GM12878 (cell line): Measurements from ENCODE around the gene PPP1R12B. TPM values are rescaled to one million over a fixed set of nuclear protein-coding genes. Genes with fewer than 3 reads are reported as not detected.
A peak's percentile ranks its signal among the peaks of the same experiment; 100 is the strongest.

ENCODE experiments used
- BCL11A ChIP-seq: IDR thresholded peaks from 2 replicates; pipeline ENCODE4 v1.6.1; 2011; ENCODE audit warnings: low read depth, low read length
- BCLAF1 ChIP-seq: fragments of 450-650 bp; IDR thresholded peaks from 2 replicates; pipeline ENCODE4 v1.6.1; 2017; ENCODE audit warnings: antibody characterized with exemption, mild to moderate bottlenecking, moderate library complexity
- CEBPB ChIP-seq, 2 experiments: fragments of 150-350 bp in 1 of 2; IDR thresholded peaks; 2 replicates each; pipeline ENCODE4 v1.6.1; 2012 to 2014; ENCODE audit warnings: low read depth in 2 of 2, low read length in 2 of 2, borderline replicate concordance in 1 of 2, inconsistent platforms in 1 of 2
- ETV6 ChIP-seq, 2 experiments: fragments of 450-650 bp in 1 of 2; IDR thresholded peaks in 1 of 2; conservative IDR thresholded peaks in 1 of 2; 2 replicates each; pipeline ENCODE4 v1.6.1; 2014; ENCODE audit warnings: antibody characterized with exemption in 1 of 2, borderline replicate concordance in 1 of 2, low read depth in 1 of 2, mild to moderate bottlenecking in 1 of 2, moderate library complexity in 1 of 2
- IKZF2 ChIP-seq, 2 experiments: fragments of 450-650 bp; IDR thresholded peaks; 2 replicates each; pipeline ENCODE4 v1.6.1; 2017; ENCODE audit warnings: mild to moderate bottlenecking in 2 of 2, moderate library complexity in 2 of 2
- MAX ChIP-seq: IDR thresholded peaks from 2 replicates; pipeline ENCODE4 v1.6.1; 2012; ENCODE audit warnings: low read depth, low read length, improper control_type of control experiment
- MTA2 ChIP-seq: fragments of 450-650 bp; IDR thresholded peaks from 2 replicates; pipeline ENCODE4 v1.6.1; 2016; ENCODE audit warnings: low read depth, mild to moderate bottlenecking, moderate library complexity
- NBN ChIP-seq: fragments of 450-650 bp; IDR thresholded peaks from 2 replicates; pipeline ENCODE4 v1.6.1; 2016
- PAX5 ChIP-seq: IDR thresholded peaks from 2 replicates; pipeline ENCODE4 v1.6.1; 2011; ENCODE audit warnings: low read depth, low read length, borderline replicate concordance
- PKNOX1 ChIP-seq: fragments of 450-650 bp; IDR thresholded peaks from 2 replicates; pipeline ENCODE4 v1.6.1; 2016; ENCODE audit warnings: mild to moderate bottlenecking
- RELB ChIP-seq: fragments of 450-650 bp; IDR thresholded peaks from 2 replicates; pipeline ENCODE4 v1.6.1; 2017; ENCODE audit warnings: low read depth, mild to moderate bottlenecking, moderate library complexity
- SIN3A ChIP-seq: IDR thresholded peaks from 2 replicates; pipeline ENCODE4 v1.6.1; 2012; ENCODE audit warnings: low read depth, low read length, improper control_type of control experiment
- ZBTB11 ChIP-seq: fragments of 450-650 bp; formaldehyde crosslinking; IDR thresholded peaks from 2 replicates; pipeline ENCODE4 v1.5.0; 2022; ENCODE audit warnings: mild to moderate bottlenecking, missing genetic modification characterization
- ZBTB40 ChIP-seq: fragments of 450-650 bp; IDR thresholded peaks from 2 replicates; pipeline ENCODE4 v1.6.1; 2016; ENCODE audit warnings: mild to moderate bottlenecking, moderate library complexity, borderline replicate concordance
- ZNF217 ChIP-seq: fragments of 450-650 bp; IDR thresholded peaks from 2 replicates; pipeline ENCODE4 v1.6.1; 2017; ENCODE audit warnings: antibody characterized with exemption, mild to moderate bottlenecking
- polyA plus RNA-seq, 11 experiments: library from polyadenylated mRNA; depleted of rRNA in 4 of 11; unstranded in 6 of 11; stranded (reverse) in 5 of 11; fragments of >200 nt; fragmentation: Nextera tagmentation in 4 of 11; fragmentation: Illumina TruSeq in 1 of 11; extraction: Ambion mirVana in 4 of 11; extraction: Trizol in 1 of 11; gene quantifications; 1 replicate in 1 of 11; 2 replicates in 10 of 11; pipeline versions ENCODE4 v1.2.1 to v1.2.3, GENCODE V29; 2011 to 2016; ENCODE audit warnings: inconsistent platforms in 2 of 11, missing spikeins in 2 of 11, low read depth in 1 of 11
- total RNA-seq, 4 experiments: library from RNA; depleted of rRNA in 3 of 4; stranded (reverse); fragments of >200 nt in 3 of 4; fragmentation: Illumina TruSeq in 1 of 4; extraction: Trizol in 1 of 4; gene quantifications; 2 replicates each; pipeline versions ENCODE4 v1.2.1 to v1.2.3, GENCODE V29; 2013 to 2021

PPP1R12B gene
- total and polyA plus RNA-seq, 10 of the 15 experiments (the other 5 are each of a cell fraction or from before 2014, with no cell fraction given) = 0.29 to 9.4 (median 4.7) TPM

GRCh38 chr1:202616355-202616915 is 267.9 kb downstream of the PPP1R12B start (continued):
- no peak for TF ChIP-seq BCLAF1
- TF ChIP-seq RELB = peak; percentile 80
- peak; percentile 89 for TF ChIP-seq MTA2
- 0 out of 2 replicates have a peak, but pooled peaks have one; percentile 7 for TF ChIP-seq ZNF217
- no peak; the same call in 1 of the 2 replicates for TF ChIP-seq BCL11A
- 0 out of 2 replicates have a peak, but pooled peaks have one; percentile 11 for TF ChIP-seq PKNOX1
- no peak for TF ChIP-seq ZBTB40
- TF ChIP-seq NBN = peak; percentile 97
- no peak for TF ChIP-seq CEBPB (IDR thresholded peaks at IDR 0.05; ENCODE audit: borderline replicate concordance in 1 of 2, low read depth in 2 of 2, low read length in 2 of 2)
- no peak for TF ChIP-seq SIN3A
- TF ChIP-seq IKZF2 (IDR thresholded peaks at IDR 0.05) = peak; percentile 50 to 94
- TF ChIP-seq ETV6 (conservative IDR thresholded peaks at IDR 0.05 in 1 of 2, IDR thresholded peaks at IDR 0.05 in 1 of 2; ENCODE audit: borderline replicate concordance in 1 of 2, low read depth in 1 of 2) = 0 out of 4 replicates have a peak, but pooled peaks of 1 of the 2 experiments have one; percentile 25
- no peak for TF ChIP-seq ZBTB11 (CRISPR knock-in tag)
- peak; percentile 79 for TF ChIP-seq PAX5
- TF ChIP-seq MAX = no peak; the same call in 1 of the 2 replicates
